ENCODE results near the gene TRIM31. TPM values are rescaled to one million over a fixed set of nuclear protein-coding genes. Genes with fewer than 3 reads are reported as not detected.
"Not testable (repeated sequence)": the region's sequence is repeated elsewhere in the genome, so short reads cannot be mapped to it uniquely, and the experiment has no call there.

The TRIM31 gene
- total RNA-seq, 1 experiment from 2014 or later = not detected

DNA sequence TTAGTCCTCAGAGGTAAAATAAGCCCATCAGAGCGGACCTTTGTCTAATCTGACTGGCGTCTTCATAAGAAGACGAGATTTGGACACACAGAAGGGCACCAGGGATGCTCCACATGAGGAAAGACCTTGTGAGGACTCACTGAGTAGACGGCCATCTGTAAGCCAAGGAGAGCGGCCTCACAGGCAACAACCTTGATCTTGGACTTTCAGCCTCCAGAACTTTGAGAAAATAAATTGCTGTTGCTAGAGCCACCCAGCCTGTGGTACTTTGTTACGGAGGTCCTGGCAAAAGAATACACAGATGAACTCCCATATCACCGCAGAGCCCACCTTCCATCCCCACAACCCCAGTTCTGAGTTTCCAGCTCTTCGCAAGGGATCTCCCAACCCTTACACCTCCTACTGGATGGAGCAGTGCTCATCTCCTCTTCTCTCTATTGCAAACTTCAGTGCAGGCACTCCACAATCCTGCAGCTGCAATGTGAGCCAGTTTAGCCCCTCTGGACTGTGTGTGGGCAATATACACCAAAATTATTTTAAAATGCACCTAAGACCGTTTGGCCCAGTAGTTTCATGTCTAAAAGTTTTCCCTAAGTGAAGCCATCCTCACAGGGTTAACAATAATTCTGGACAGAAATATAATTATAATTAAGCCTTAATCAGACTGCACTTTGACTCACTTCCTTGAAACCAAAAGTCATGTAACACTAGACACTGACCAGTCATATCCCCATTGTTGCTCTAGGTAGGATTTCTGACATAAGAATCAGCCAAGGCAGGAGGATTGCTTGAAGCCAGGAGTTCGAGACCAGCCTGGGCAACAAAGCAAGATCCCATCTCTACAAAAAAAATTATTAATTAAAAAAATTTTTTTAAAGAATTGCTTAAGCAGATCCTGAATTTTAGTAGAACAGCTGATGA, 8.8 kb upstream of the TRIM31 start:
- no peak for DNase-seq (ENCODE audit: low spot score)
- no peaks in the 10 kb centered on the region for H3K27me3 ChIP-seq (replicated peaks; ENCODE audit: insufficient read depth, low read depth, low read length, poor library complexity)

DNA sequence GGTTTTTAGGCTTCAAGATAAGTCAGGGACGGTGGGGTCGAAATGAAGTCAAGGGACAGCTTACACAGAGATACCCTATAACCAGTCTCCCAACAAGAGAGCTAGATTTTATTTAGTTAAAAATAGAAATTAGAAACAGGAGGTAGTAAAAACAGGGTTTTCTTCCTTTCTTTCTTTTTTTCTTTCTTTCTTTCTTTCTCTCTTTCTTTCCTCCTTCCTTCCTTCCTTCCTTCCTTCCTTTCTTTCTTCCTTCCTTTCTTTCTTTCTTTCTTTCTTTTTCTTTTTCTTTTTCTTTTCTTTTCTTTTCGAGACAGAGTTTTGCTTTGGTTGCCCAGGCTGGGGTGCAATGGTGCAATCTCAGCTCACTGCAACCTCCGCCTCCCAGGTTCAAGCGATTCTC, 5.8 kb upstream of the TRIM31 start:
- H3K9me3 ChIP-seq (ENCODE audit: low read depth, low read length, poor library complexity, severe bottlenecking) = not testable (repeated sequence)

More for the DNA sequence above, 8.8 kb upstream of the TRIM31 start:
- H3K4me3 ChIP-seq (ENCODE audit: low read depth, low read length, poor library complexity, severe bottlenecking) = no peak overlapping the region
- H3K9me3 ChIP-seq (ENCODE audit: low read depth, low read length, poor library complexity, severe bottlenecking) = no peaks in the 10 kb centered on the region
- ChIA-PET CTCF (no interaction called here), POLR2A (ENCODE audit: low non-redundant PET) (no interaction called here)
- H3K4me1 ChIP-seq (ENCODE audit: insufficient read depth, low read length, poor library complexity, severe bottlenecking) = no peaks in the 10 kb centered on the region
- H3K36me3 ChIP-seq (ENCODE audit: insufficient read depth, low read length, poor library complexity, severe bottlenecking) = no peaks in the 10 kb centered on the region
- H3K27ac ChIP-seq (ENCODE audit: low read depth, low read length, poor library complexity, severe bottlenecking) = no peak overlapping the region
- TF ChIP-seq EZH2 (IDR thresholded peaks at IDR 0.05; ENCODE audit: borderline replicate concordance, low read depth, low read length, poor library complexity, severe bottlenecking) = no peak
- TF ChIP-seq, protein P1, sequence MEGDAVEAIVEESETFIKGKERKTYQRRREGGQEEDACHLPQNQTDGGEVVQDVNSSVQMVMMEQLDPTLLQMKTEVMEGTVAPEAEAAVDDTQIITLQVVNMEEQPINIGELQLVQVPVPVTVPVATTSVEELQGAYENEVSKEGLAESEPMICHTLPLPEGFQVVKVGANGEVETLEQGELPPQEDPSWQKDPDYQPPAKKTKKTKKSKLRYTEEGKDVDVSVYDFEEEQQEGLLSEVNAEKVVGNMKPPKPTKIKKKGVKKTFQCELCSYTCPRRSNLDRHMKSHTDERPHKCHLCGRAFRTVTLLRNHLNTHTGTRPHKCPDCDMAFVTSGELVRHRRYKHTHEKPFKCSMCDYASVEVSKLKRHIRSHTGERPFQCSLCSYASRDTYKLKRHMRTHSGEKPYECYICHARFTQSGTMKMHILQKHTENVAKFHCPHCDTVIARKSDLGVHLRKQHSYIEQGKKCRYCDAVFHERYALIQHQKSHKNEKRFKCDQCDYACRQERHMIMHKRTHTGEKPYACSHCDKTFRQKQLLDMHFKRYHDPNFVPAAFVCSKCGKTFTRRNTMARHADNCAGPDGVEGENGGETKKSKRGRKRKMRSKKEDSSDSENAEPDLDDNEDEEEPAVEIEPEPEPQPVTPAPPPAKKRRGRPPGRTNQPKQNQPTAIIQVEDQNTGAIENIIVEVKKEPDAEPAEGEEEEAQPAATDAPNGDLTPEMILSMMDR (conservative IDR thresholded peaks at IDR 0.05; ENCODE audit: low read depth, low read length) = no peak
- no TSS peak for BruUV-seq (replicated peaks)
- intact Hi-C loops (cut with micrococcal nuclease; ENCODE audit: unreplicated experiment) = no loop called here

DNA sequence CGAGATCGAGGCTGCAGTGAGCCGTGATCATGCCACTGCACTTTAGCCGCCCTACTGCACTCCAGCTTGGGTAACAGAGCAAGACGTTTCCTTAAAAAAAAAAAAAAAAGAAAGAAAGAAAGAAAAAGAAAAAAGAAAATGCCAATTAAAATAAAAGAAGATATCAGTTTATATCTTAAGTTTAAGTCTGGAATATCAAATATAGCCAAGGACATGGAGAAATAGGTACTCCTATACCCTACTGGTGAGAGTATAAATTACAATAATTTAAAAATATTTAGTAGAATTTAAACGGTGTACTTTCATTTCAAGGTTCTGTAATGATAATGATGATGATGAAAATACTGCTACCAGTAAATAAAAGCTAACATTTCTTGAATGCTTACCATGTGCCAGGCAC, 3.8 kb upstream of the TRIM31 start:
- TF ChIP-seq, protein P1 (conservative IDR thresholded peaks at IDR 0.05; ENCODE audit: low read depth, low read length) = peak; percentile 40
- TF ChIP-seq EZH2 (IDR thresholded peaks at IDR 0.05; ENCODE audit: borderline replicate concordance, low read depth, low read length, poor library complexity, severe bottlenecking) = no peak
- Histone ChIP-seq H3K36me3 (ENCODE audit: insufficient read depth, low read length, poor library complexity, severe bottlenecking) (no peaks in the 10 kb centered on the region), H3K27me3 (replicated peaks; ENCODE audit: insufficient read depth, low read depth, low read length, poor library complexity) (peaks cover 29% of the 10 kb centered on the region), H3K4me1 (ENCODE audit: insufficient read depth, low read length, poor library complexity, severe bottlenecking) (no peaks in the 10 kb centered on the region), H3K9me3 (ENCODE audit: low read depth, low read length, poor library complexity, severe bottlenecking) (no peaks in the 10 kb centered on the region), H3K4me3 (ENCODE audit: low read depth, low read length, poor library complexity, severe bottlenecking) (no peak overlapping the region), H3K27ac (ENCODE audit: low read depth, low read length, poor library complexity, severe bottlenecking) (no peak overlapping the region)
- BruUV-seq (replicated peaks) = no TSS peak
- intact Hi-C loops (cut with micrococcal nuclease; ENCODE audit: unreplicated experiment) = no loop called here
- CTCF ChIA-PET = no interaction called here
- POLR2A ChIA-PET (ENCODE audit: low non-redundant PET) = no interaction called here
- no peak for DNase-seq (ENCODE audit: low spot score)

More for the DNA sequence above, 5.8 kb upstream of the TRIM31 start:
- BruUV-seq (replicated peaks); H3K36me3 ChIP-seq (ENCODE audit: insufficient read depth, low read length, poor library complexity, severe bottlenecking); H3K27ac ChIP-seq (ENCODE audit: low read depth, low read length, poor library complexity, severe bottlenecking); intact Hi-C loops (cut with micrococcal nuclease; ENCODE audit: unreplicated experiment); DNase-seq (ENCODE audit: low spot score); POLR2A ChIA-PET (ENCODE audit: low non-redundant PET); H3K27me3 ChIP-seq (replicated peaks; ENCODE audit: insufficient read depth, low read depth, low read length, poor library complexity); H3K4me3 ChIP-seq (ENCODE audit: low read depth, low read length, poor library complexity, severe bottlenecking); H3K4me1 ChIP-seq (ENCODE audit: insufficient read depth, low read length, poor library complexity, severe bottlenecking): not testable (repeated sequence)
- CTCF ChIA-PET = interaction anchor here (1.2 kb wide), 1 partner anchor 15 kb away, joined by 8 read pairs; no protein-coding TSS in a partner anchor
